Measurements from ENCODE around the gene HSPA14.
"Not testable (repeated sequence)": the region's sequence is repeated elsewhere in the genome, so short reads cannot be mapped to it uniquely, and the experiment has no call there.

Gene HSPA14

DNA sequence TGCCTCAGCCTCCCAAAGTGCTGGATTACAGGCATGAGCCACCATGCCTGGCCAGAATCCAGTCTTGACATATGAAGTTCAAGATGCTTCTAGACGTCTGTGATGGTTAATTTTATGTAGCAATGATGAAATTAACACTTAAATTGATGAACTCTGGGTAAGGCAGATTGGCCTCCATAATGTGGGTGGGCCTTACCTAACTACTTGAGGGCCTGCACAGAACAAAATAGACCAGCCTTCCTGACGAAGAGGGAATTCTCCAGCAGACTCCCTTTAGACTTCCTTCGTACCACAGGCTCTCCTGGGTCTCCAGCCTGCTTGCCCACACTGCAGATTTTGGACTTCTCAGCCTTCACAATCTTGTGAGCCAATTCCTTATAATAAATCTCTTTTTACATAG lies 5.0 kb upstream of the HSPA14 start:
- no peak overlapping the region for H3K4me3 ChIP-seq (ENCODE audit: low read length)
- no peak for DNase-seq (ENCODE audit: low read depth, low spot score)

DNA sequence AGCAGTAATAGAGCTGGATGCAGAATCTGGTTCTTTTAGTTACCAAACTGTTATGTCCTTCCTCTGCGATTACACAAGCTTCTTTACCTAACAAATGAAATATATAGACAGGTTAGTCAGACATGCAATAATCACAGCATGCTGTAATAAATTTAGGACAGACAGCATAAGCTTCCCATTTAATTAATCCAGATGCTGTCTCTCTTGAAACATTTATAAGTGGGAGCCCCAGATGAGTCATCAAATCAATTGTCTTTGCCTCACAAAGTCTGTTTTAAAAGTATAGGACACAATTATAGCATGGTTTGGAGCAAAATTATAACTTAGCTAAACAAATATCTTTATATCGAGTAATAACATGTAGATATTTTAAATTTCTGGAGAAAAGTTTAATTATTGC lies 1.9 kb upstream of the HSPA14 start:
- no peak for DNase-seq (ENCODE audit: low read depth, low spot score)
- no peak overlapping the region for H3K4me3 ChIP-seq (ENCODE audit: low read length)

- peak overlapping the region; percentile 90 for H3K4me3 ChIP-seq (ENCODE audit: low read length)
- no peak for DNase-seq (ENCODE audit: low read depth, low spot score)
Observed at GRCh38 chr10:14837003-14837756, 926 bp upstream of the HSPA14 start.

GRCh38 chr10:14838582-14839304 lies 637 bp downstream of the HSPA14 start:
- no peak for DNase-seq (ENCODE audit: low read depth, low spot score)
- H3K4me3 ChIP-seq (ENCODE audit: low read length), result peak overlapping the region; percentile 90

GRCh38 chr10:14839305-14839695 lies 1.2 kb downstream of the HSPA14 start:
- H3K4me3 ChIP-seq (ENCODE audit: low read length), result peak overlapping the region; percentile 90
- DNase-seq (ENCODE audit: low read depth, low spot score), result no peak

DNA sequence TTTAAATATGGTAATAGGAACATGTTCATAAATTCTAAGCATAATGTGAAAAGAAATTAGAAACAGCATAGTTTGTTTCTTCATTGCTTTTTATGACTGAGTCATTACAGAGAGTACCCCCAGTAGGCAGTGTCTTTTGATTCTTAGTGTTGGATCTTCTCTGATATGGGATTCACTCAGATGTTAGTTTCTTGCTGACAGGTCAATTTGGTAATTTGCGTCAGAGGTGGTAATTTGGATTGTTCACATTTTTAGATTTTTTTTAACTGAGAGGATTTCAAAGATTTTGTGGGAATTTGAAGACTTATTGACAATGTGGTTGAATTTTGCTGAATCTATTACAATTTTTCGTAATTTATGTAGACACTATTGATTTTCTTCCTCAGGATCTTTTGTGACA lies 2.1 kb downstream of the HSPA14 start:
- H3K4me3 ChIP-seq (ENCODE audit: low read length), result no peak overlapping the region
- DNase-seq (ENCODE audit: low read depth, low spot score), result no peak

- no peak overlapping the region for H3K4me3 ChIP-seq (ENCODE audit: low read length)
- DNase-seq (ENCODE audit: low read depth, low spot score), result no peak
Observed at GRCh38 chr10:14843327-14843988, 5.4 kb downstream of the HSPA14 start.

DNA sequence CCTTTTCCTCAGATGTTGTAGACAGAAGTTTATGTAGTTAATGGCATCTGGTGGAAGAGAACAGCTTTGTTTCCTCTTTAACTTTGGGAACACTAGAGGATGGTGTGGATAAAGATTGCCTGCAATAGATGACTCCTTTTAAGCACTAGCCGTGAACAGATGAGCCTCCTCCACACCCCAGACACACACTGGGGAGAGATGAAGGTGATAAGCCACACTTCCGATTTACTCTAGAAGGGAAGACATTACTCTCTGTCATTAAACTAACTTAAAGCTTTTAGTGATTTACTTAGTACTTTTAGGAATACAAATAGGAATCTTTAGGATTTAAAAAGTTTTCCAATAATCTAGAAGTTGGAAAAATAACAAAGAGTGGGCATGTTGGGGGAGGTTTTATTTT lies 6.8 kb downstream of the HSPA14 start:
- DNase-seq (ENCODE audit: low read depth, low spot score), result no peak
- no peak overlapping the region for H3K4me3 ChIP-seq (ENCODE audit: low read length)

- no peak for DNase-seq (ENCODE audit: low read depth, low spot score)
- no peak overlapping the region for H3K4me3 ChIP-seq (ENCODE audit: low read length)
Observed at GRCh38 chr10:14852236-14852635, 14.1 kb downstream of the HSPA14 start.

DNA sequence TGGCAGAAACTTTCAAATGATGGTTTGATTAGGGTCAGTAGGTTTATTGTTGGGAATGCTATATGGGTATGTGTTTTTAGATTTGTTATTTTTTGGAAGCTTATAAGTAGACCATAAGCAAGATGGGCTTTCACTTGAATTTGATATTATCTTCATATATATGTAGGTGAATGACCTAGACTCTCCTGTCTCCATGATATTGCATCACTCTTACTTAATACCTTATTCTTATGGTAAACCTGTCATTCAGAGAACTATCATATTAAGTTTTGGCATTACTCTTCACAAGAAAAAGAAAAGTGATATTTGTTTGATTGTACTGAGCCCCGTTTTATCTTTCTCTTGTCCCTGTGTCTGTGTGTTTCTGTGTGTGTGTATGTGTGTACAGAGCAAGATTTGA lies 17.3 kb downstream of the HSPA14 start:
- no peak for DNase-seq (ENCODE audit: low read depth, low spot score)
- no peak overlapping the region for H3K4me3 ChIP-seq (ENCODE audit: low read length)

DNA sequence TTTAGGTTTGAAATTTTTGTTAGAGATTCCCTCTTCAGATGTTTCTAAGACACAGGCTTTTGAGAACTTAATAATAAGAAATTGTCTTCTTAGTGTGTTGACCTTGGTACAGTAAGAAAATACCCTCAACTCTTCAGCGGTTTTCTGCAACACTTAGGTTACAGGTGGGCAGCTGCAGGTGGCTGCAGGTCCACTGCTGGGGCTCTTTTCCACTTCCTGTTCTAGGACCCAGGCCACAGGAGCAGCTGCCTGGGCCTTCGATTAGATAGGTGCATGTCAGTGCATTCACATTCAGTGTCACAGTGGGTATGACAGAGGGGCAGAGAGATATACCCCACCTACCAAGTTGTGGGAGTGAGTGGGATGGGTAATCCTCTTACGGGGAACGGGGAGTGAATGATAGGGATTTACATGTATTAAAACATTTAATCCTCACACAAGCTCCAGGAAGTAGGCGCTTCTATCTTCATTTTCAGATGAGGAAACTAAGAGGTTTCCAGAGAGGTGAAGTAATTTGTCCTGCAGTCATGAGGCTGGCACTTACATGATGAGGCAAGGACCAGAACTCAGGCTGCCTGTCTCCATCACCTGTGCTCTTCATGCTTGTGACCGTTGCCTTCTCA lies 20.3 kb downstream of the HSPA14 start:
- no peak overlapping the region for H3K4me3 ChIP-seq (ENCODE audit: low read length)
- no peak for DNase-seq (ENCODE audit: low read depth, low spot score)

DNA sequence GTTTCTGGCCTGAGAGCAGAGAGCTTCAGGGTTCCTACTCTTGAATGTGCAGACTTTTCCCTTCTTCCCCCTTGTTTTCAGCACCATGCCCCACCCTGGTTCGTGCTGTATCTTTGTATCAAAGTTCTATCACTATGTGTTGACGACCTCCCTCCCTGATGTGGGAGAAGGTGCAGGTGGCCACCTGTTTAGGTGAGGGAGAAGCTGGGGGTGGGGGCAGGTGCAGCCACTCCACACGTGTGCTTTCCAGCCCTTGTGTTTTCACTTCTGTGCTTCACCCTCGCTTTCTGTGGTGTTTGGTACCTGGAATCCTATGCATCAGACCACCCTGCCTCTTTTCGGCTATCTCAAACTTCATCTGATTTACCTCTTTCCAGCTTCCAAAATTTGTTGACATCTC lies 20.9 kb downstream of the HSPA14 start:
- H3K4me3 ChIP-seq (ENCODE audit: low read length), result no peak overlapping the region
- no peak for DNase-seq (ENCODE audit: low read depth, low spot score)

GRCh38 chr10:14859775-14860174 lies 21.7 kb downstream of the HSPA14 start:
- H3K4me3 ChIP-seq (ENCODE audit: low read length), result no peak overlapping the region
- no peak for DNase-seq (ENCODE audit: low read depth, low spot score)

DNA sequence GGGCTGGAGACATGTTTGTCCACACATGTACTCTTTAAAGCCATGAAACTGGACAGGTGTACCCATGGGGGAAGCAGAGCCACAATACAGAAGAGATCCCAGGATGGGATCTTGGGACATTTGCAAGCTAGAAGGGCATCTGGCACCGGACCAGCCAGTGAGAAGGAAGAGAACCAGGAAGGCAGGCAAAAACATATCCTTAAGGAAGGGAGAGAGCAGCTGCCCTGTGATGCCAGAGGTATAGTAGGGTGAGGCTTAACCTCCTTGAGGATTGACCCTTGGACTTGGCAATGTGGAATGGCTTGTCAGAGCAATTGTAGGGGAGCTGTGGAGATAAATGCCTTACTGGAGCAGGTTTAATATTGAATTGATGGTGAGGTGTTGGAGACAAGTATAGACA lies 22.7 kb downstream of the HSPA14 start:
- DNase-seq (ENCODE audit: low read depth, low spot score), result no peak
- no peak overlapping the region for H3K4me3 ChIP-seq (ENCODE audit: low read length)

- DNase-seq (ENCODE audit: low read depth, low spot score); H3K4me3 ChIP-seq (ENCODE audit: low read length): not testable (repeated sequence)
Observed at GRCh38 chr10:14864466-14864865, 26.4 kb downstream of the HSPA14 start.

DNA sequence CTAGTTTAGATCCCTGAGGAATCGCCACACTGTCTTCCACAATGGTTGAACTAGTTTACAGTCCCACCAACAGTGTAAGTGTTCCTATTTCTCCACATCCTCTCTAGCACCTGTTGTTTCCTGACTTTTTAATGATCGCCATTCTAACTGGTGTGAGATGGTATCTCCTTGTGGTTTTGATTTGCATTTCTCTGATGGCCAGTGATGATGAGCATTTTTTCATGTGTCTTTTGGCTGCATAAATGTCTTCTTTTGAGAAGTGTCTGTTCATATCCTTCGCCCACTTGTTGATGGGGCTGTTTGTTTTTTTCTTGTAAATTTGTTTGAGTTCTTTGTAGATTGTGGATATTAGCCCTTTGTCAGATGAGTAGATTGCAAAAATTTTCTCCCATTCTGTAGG lies 26.8 kb downstream of the HSPA14 start:
- H3K4me3 ChIP-seq (ENCODE audit: low read length); DNase-seq (ENCODE audit: low read depth, low spot score): not testable (repeated sequence)

DNA sequence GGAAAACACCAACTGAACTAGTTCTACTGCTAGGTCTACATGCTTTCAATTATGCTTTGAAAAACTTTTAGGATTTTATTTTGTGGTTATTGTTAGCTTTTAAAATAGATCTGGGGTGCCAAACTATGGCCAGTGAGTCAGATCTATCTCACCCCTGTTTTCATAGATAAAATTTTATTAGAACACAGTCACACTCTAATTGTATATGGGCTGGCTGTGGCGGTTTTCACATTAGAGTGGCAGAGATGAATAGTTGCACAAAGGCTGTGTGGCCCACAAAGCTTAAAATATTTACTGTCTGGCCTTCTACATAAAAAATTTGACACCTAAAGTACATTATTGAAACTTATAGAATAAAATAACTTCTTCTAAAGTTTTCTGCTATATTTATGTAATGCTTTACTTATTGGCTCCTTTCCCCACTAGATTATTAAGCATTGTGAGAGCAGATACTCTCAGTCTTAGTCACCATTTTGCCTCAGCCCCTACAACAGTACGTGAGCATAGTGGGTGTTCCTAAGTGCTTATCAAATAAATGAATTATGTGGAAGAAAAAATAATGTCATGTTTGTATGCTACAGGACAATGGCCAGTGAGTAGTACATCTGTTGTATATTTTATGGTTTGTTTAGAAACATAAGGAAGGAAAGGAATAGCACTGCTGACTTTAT lies 35.1 kb downstream of the HSPA14 start:
- no peak overlapping the region for H3K4me3 ChIP-seq (ENCODE audit: low read length)
- DNase-seq (ENCODE audit: low read depth, low spot score), result no peak

DNA sequence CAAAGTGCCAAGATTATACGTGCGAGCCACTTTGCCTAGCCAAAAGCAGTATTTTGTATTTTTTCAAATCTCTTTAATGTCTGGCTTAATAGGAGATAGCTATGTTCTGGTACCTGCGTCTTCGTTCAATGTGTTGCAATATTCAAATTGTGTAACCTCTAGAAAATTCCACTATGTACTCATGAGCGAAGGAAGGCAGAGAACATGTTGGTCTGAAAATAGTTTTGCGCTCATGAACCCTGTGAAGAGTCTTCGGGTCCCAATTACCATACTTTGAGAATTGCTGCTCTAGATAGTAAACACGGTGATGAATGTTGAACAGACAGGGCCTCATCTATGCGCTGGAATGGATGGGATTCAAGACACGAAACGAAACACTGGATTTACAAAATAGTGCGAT lies 37.8 kb downstream of the HSPA14 start:
- no peak overlapping the region for H3K4me3 ChIP-seq (ENCODE audit: low read length)
- DNase-seq (ENCODE audit: low read depth, low spot score), result no peak

GRCh38 chr10:14876764-14877163 lies 38.7 kb downstream of the HSPA14 start:
- no peak overlapping the region for H3K4me3 ChIP-seq (ENCODE audit: low read length)
- DNase-seq (ENCODE audit: low read depth, low spot score), result no peak
